Chondrocyte (in vitro differentiated cells): ENCODE results near the gene PLA2G2D. TPM values are rescaled to one million over a fixed set of nuclear protein-coding genes. Genes with fewer than 3 reads are reported as not detected.

Experiments used
- DNase-seq: peaks from one replicate; pipeline ENCODE4 v3.0.0; 2021; ENCODE audit warnings: mixed read lengths, low spot score
- H3K27ac Mint-ChIP-seq: one replicate; pipeline ENCODE4 v1.8.0; 2021; ENCODE audit warnings: mild to moderate bottlenecking, moderate library complexity, mixed read lengths; ENCODE audit not compliant: unreplicated experiment
- H3K27me3 Mint-ChIP-seq: 2 replicates; pipeline ENCODE4 v1.8.0; 2021; ENCODE audit warnings: low read depth, mixed read lengths
- H3K36me3 Mint-ChIP-seq: 2 replicates; pipeline ENCODE4 v1.8.0; 2021; ENCODE audit warnings: low read depth, mixed read lengths
- H3K4me1 Mint-ChIP-seq: 2 replicates; pipeline ENCODE4 v1.8.0; 2021; ENCODE audit warnings: low read depth, mild to moderate bottlenecking, mixed read lengths
- H3K4me3 Mint-ChIP-seq: one replicate; pipeline ENCODE4 v1.8.0; 2021; ENCODE audit warnings: mild to moderate bottlenecking, moderate library complexity, mixed read lengths; ENCODE audit not compliant: unreplicated experiment
- H3K9me3 Mint-ChIP-seq: 2 replicates; pipeline ENCODE4 v1.8.0; 2021; ENCODE audit warnings: low read depth, mixed read lengths
- CTCF ChIP-seq: fragments of 200-600 bp; sonication (generic); IDR thresholded peaks from 2 replicates; pipeline ENCODE4 v1.5.0; 2021; ENCODE audit warnings: antibody characterized with exemption, mild to moderate bottlenecking, moderate library complexity
- total RNA-seq: library from RNA; stranded (reverse); gene quantifications from 3 replicates; pipeline ENCODE4 v1.2.1, GENCODE V29; 2021

Gene PLA2G2D
- total RNA-seq, 1 donor from 2014 or later: not detected

GRCh38 chr1:20112279-20113000, 6.9 kb downstream of the PLA2G2D start:
- H3K4me3 Mint-ChIP-seq: no peak overlapping the region
- H3K36me3 Mint-ChIP-seq: no peaks in the 10 kb centered on the region
- no peaks in the 10 kb centered on the region for H3K9me3 Mint-ChIP-seq
- no peaks in the 10 kb centered on the region for H3K4me1 Mint-ChIP-seq
- H3K27ac Mint-ChIP-seq: no peak overlapping the region
- no peak for DNase-seq
- no peak for TF ChIP-seq CTCF
- peaks cover 18% of the 10 kb centered on the region for H3K27me3 Mint-ChIP-seq

- Mint-ChIP-seq H3K9me3 (no peaks in the 10 kb centered on the region), H3K4me1 (no peaks in the 10 kb centered on the region), H3K36me3 (no peaks in the 10 kb centered on the region), H3K4me3 (no peak overlapping the region), H3K27ac (no peak overlapping the region), H3K27me3 (peaks cover 22% of the 10 kb centered on the region)
- DNase-seq: no peak
- TF ChIP-seq CTCF: no peak
Measured at GRCh38 chr1:20111452-20111851, 7.9 kb downstream of the PLA2G2D start.

- no peaks in the 10 kb centered on the region for H3K36me3 Mint-ChIP-seq
- no peak overlapping the region for H3K27ac Mint-ChIP-seq
- no peak for DNase-seq
- H3K4me3 Mint-ChIP-seq: no peak overlapping the region
- TF ChIP-seq CTCF: no peak
- peaks cover 25% of the 10 kb centered on the region for H3K27me3 Mint-ChIP-seq
- H3K4me1 Mint-ChIP-seq: no peaks in the 10 kb centered on the region
- no peaks in the 10 kb centered on the region for H3K9me3 Mint-ChIP-seq
Measured at GRCh38 chr1:20110679-20111078, 8.7 kb downstream of the PLA2G2D start.

- TF ChIP-seq CTCF: no peak
- no peaks in the 10 kb centered on the region for H3K36me3 Mint-ChIP-seq
- H3K4me3 Mint-ChIP-seq: no peak overlapping the region
- H3K9me3 Mint-ChIP-seq: no peaks in the 10 kb centered on the region
- H3K4me1 Mint-ChIP-seq: no peaks in the 10 kb centered on the region
- DNase-seq: no peak
- H3K27ac Mint-ChIP-seq: no peak overlapping the region
- peaks cover 24% of the 10 kb centered on the region for H3K27me3 Mint-ChIP-seq
Measured at GRCh38 chr1:20109223-20109856, 10.0 kb downstream of the PLA2G2D start.

GRCh38 chr1:20108366-20109123, 10.8 kb downstream of the PLA2G2D start:
- Mint-ChIP-seq H3K27ac (no peak overlapping the region), H3K4me1 (no peaks in the 10 kb centered on the region), H3K36me3 (no peaks in the 10 kb centered on the region), H3K9me3 (no peaks in the 10 kb centered on the region), H3K4me3 (no peak overlapping the region), H3K27me3 (peaks cover 18% of the 10 kb centered on the region)
- no peak for DNase-seq
- TF ChIP-seq CTCF: no peak
